A549 treated with CpdA at 1 μM for 4 hours (cell line): ENCODE results near the gene NUS1. TPM values are rescaled to one million over a fixed set of nuclear protein-coding genes. Genes with fewer than 3 reads are reported as not detected.

Experiments
- total RNA-seq: library from RNA; stranded (reverse); fragments of 200-300 nt; extraction: Qiagen RNA extraction; gene quantifications from 5 replicates; pipeline ENCODE4 v1.2.3, GENCODE V29; 2022; ENCODE audit warnings: low read depth

NUS1 gene
- total RNA-seq: 23.8 to 30.4 TPM (median 27.6 TPM) in 5 replicates

DNA sequence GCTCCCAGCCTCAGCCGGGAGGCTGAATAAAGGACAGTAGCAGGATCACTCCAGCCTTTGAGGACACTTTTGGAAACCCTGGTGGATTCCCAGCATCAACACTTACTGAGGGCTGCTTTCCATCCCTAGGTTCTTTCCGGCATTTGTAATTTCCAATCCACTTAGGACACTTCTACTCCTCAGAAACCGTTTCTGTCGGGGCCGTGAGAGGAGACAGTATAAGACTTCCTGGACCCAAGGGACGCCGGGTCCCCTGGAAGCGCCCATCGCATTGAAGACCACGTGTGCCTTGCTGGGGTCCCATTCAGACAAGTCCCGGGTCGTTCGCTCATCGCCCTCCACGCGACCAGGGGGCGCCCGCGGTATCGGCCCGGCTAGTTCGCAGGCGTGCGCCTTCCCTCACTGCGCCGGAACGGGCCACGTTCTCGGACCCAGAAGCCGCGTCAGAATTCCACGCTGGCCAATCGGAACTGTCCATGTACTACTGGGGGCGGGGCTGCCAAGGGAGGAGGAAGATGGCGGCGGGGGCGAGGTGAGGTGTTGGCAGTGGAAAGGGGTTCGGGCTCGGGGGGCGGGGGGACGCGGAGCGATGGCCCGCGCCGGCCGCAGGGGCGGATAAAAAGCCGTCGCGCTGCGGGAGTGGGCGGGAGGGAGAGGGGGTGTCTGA lies at the start of gene NUS1:
Gene NUS1 (plus strand): TSS at position 479 of the 667 bp plus-strand sequence. CDS start 202 bp downstream, outside the sequence.

Other genes starting within 250 kb of the NUS1 start
- 0.05 to 0.20 TPM (median 0.18 TPM) in 5 replicates for gene ROS1, start 249.5 kb upstream of the NUS1 start, total RNA-seq
- gene DCBLD1, start 192.8 kb upstream of the NUS1 start, total RNA-seq: 25.3 to 34.2 TPM (median 30.7 TPM) in 5 replicates
- gene GOPC, start 73.0 kb upstream of the NUS1 start, total RNA-seq: 15.4 to 17.9 TPM (median 15.9 TPM) in 5 replicates
- gene SLC35F1, start 231.8 kb downstream of the NUS1 start, total RNA-seq: 0.01 TPM in 1 of 5 replicates, not detected in the others